GM12878 (cell line): ENCODE data around the gene VGLL4. TPM values are rescaled to one million over a fixed set of nuclear protein-coding genes. Genes with fewer than 3 reads are reported as not detected.

Source experiments
- ATAC-seq: fragments of 200-7000 bp; cut with Tn5 transposase; 3 replicates; pipeline ENCODE4 v1.9.1; 2020; ENCODE audit warnings: mild to moderate bottlenecking, moderate library complexity
- BruUV-seq: library from RNA; stranded (reverse); fragments of 400-500 nt; replicated peaks from 2 replicates; lab custom pipeline; 2021; lab: Mats Ljungman, UMichigan
- CTCF ChIA-PET: fragments of 300-600 bp; sonication (Branson Sonifier 250); formaldehyde crosslinking; extraction: SDS; loops from one replicate; lab custom pipeline; 2021; ENCODE audit warnings: inconsistent platforms; lab: Yijun Ruan, JAX
- POLR2A ChIA-PET: fragments of 350-600 bp; formaldehyde crosslinking; extraction: SDS; loops from one replicate; lab custom pipeline; 2021; ENCODE audit warnings: inconsistent platforms; lab: Charles Lee
- RAD21 ChIA-PET: fragments of 300-600 bp; sonication (Branson Sonifier 250); formaldehyde crosslinking; loops from one replicate; lab custom pipeline; 2023; ENCODE audit warnings: antibody characterized with exemption; ENCODE audit not compliant: unreplicated experiment; lab: Charles Lee
- SMC1A ChIA-PET: fragments of 300-600 bp; sonication (Branson Sonifier 250); formaldehyde crosslinking; loops from one replicate; lab custom pipeline; 2023; ENCODE audit not compliant: unreplicated experiment, uncharacterized antibody; lab: Charles Lee
- DNase-seq: peaks from one replicate; pipeline ENCODE4 v3.0.0-alpha.2; 2011; ENCODE audit warnings: low read depth, low spot score
- FAIRE-seq: peaks from 3 replicates; lab custom pipeline; 2011; peaks lifted over from hg19 to GRCh38; lab: Jason Lieb, UNC
- H2AFZ ChIP-seq: 2 replicates; pipeline ENCODE4 v1.6.0; 2011; ENCODE audit warnings: low read depth, low read length, control low read depth; ENCODE audit not compliant: control insufficient read depth
- H3K27ac ChIP-seq: 2 replicates; pipeline ENCODE4 v1.5.1; 2011; ENCODE audit warnings: control low read depth; ENCODE audit not compliant: control insufficient read depth, insufficient read depth
- H3K27me3 ChIP-seq, 2 experiments: replicated peaks in 1 of 2; 2 replicates each; pipeline versions ENCODE4 v1.6.0 to v1.6.1; 2011; ENCODE audit warnings: low read length in 1 of 2; ENCODE audit not compliant: control insufficient read depth in 2 of 2, insufficient read depth in 2 of 2
- H3K36me3 ChIP-seq, 2 experiments: 2 replicates each; pipeline ENCODE4 v1.5.1; 2011; ENCODE audit warnings: low read length in 1 of 2; ENCODE audit not compliant: control insufficient read depth in 2 of 2, insufficient read depth in 2 of 2
- H3K4me1 ChIP-seq: 2 replicates; pipeline ENCODE4 v1.6.1; 2011; ENCODE audit warnings: mild to moderate bottlenecking, low read length, moderate library complexity, mixed read lengths; ENCODE audit not compliant: control insufficient read depth, insufficient read depth
- H3K4me2 ChIP-seq: 2 replicates; pipeline ENCODE4 v1.6.0; 2011; ENCODE audit warnings: control low read depth; ENCODE audit not compliant: control insufficient read depth, insufficient read depth
- H3K4me3 ChIP-seq: fragments of 200-600 bp; sonication (generic); 2 replicates; pipeline ENCODE4 v1.5.1; 2016
- H3K79me2 ChIP-seq: 2 replicates; pipeline ENCODE4 v1.6.0; 2011; ENCODE audit warnings: low read length; ENCODE audit not compliant: control insufficient read depth, insufficient read depth
- H3K9ac ChIP-seq: 2 replicates; pipeline ENCODE4 v1.8.0; 2011; ENCODE audit warnings: low read length, control low read depth, mixed read lengths; ENCODE audit not compliant: control insufficient read depth, insufficient read depth
- H3K9me3 ChIP-seq: replicated peaks from 3 replicates; pipeline ENCODE4 v1.5.1; 2011; ENCODE audit warnings: mild to moderate bottlenecking, low read length; ENCODE audit not compliant: control insufficient read depth, insufficient read depth
- H4K20me1 ChIP-seq: 2 replicates; pipeline ENCODE4 v1.6.0; 2011; ENCODE audit not compliant: control insufficient read depth, insufficient read depth
- BACH1 ChIP-seq: fragments of 450-650 bp; IDR thresholded peaks from 2 replicates; pipeline ENCODE4 v1.6.1; 2017; ENCODE audit warnings: mild to moderate bottlenecking, borderline replicate concordance
- CREB1 ChIP-seq: IDR thresholded peaks from 2 replicates; pipeline ENCODE4 v1.6.1; 2012; ENCODE audit warnings: low read depth, mild to moderate bottlenecking, inconsistent platforms
- HCFC1 ChIP-seq: fragments of 150-350 bp; IDR thresholded peaks from 2 replicates; pipeline ENCODE4 v1.6.1; 2014; ENCODE audit warnings: low read length
- HDAC2 ChIP-seq: fragments of 200-600 bp; sonication (generic); IDR thresholded peaks from 2 replicates; pipeline ENCODE4 v1.6.1; 2017
- KAT2A ChIP-seq: conservative IDR thresholded peaks from 2 replicates; pipeline ENCODE4 v1.6.1; 2011; ENCODE audit warnings: low read depth, low read length; ENCODE audit not compliant: control insufficient read depth
- MEF2A ChIP-seq: IDR thresholded peaks from 2 replicates; pipeline ENCODE4 v1.6.1; 2011; ENCODE audit warnings: low read depth, mild to moderate bottlenecking, low read length, moderate library complexity; ENCODE audit not compliant: insufficient read depth
- PML ChIP-seq: IDR thresholded peaks from 2 replicates; pipeline ENCODE4 v1.6.1; 2012; ENCODE audit warnings: low read length, inconsistent platforms
- RAD51 ChIP-seq: fragments of 450-650 bp; IDR thresholded peaks from 2 replicates; pipeline ENCODE4 v1.6.1; 2016; ENCODE audit warnings: moderate library complexity, mild to moderate bottlenecking, inconsistent platforms
- ZBED1 ChIP-seq: IDR thresholded peaks from 2 replicates; pipeline ENCODE4 v1.6.1; 2016; ENCODE audit warnings: borderline replicate concordance
- WGBS: methylation state at CpG from one replicate; pipeline ENCODE4 v1.1.6; 2016; ENCODE audit warnings: low lambda C conversion rate; ENCODE audit not compliant: insufficient replicate concordance, insufficient coverage; ENCODE audit errors: missing lambda C conversion rate; 5-methylcytosine and 5-hydroxymethylcytosine counted together
- in situ Hi-C: fragments of 300-500 bp; cut with MboI; formaldehyde crosslinking; loops from 9 replicates; pipeline ENCODE4 v1.14.3; 2018; ENCODE audit warnings: mixed read lengths
- intact Hi-C: fragments of 100-400 bp; cut with micrococcal nuclease; formaldehyde crosslinking; loops from one replicate; pipeline ENCODE4 v1.14.2; 2022; ENCODE audit not compliant: unreplicated experiment
- polyA plus RNA-seq, 11 experiments: library from polyadenylated mRNA; depleted of rRNA in 4 of 11; unstranded in 6 of 11; stranded (reverse) in 5 of 11; fragments of >200 nt; fragmentation: Nextera tagmentation in 4 of 11; fragmentation: Illumina TruSeq in 1 of 11; extraction: Ambion mirVana in 4 of 11; extraction: Trizol in 1 of 11; gene quantifications; 1 replicate in 1 of 11; 2 replicates in 10 of 11; pipeline versions ENCODE4 v1.2.1 to v1.2.3, GENCODE V29; 2011 to 2016; ENCODE audit warnings: inconsistent platforms in 2 of 11, missing spikeins in 2 of 11, low read depth in 1 of 11
- total RNA-seq, 4 experiments: library from RNA; depleted of rRNA in 3 of 4; stranded (reverse); fragments of >200 nt in 3 of 4; fragmentation: Illumina TruSeq in 1 of 4; extraction: Trizol in 1 of 4; gene quantifications; 2 replicates each; pipeline versions ENCODE4 v1.2.1 to v1.2.3, GENCODE V29; 2013 to 2021
- TF ChIP-seq, protein P1 (sequence below): fragments of 450-650 bp; IDR thresholded peaks from 2 replicates; pipeline ENCODE4 v1.6.1; 2017; ENCODE audit warnings: antibody characterized with exemption, mild to moderate bottlenecking, moderate library complexity
- TF ChIP-seq, protein P2 (sequence below): fragments of 450-650 bp; formaldehyde crosslinking; IDR thresholded peaks from 2 replicates; pipeline ENCODE4 v1.5.0; 2022; ENCODE audit warnings: mild to moderate bottlenecking, missing genetic modification characterization
- TF ChIP-seq, protein P3 (sequence below): fragments of 450-650 bp; IDR thresholded peaks from 2 replicates; pipeline ENCODE4 v1.6.1; 2016; ENCODE audit warnings: mild to moderate bottlenecking
- TF ChIP-seq, protein P4 (sequence below): IDR thresholded peaks from 2 replicates; pipeline ENCODE4 v1.6.1; 2012; ENCODE audit warnings: low read depth, low read length, improper control_type of control experiment

Gene VGLL4
- total and polyA plus RNA-seq, 10 of the 15 experiments (the other 5 are each of a cell fraction or from before 2014, with no cell fraction given): 0.44 to 38.1 (median 16.1) TPM

DNA sequence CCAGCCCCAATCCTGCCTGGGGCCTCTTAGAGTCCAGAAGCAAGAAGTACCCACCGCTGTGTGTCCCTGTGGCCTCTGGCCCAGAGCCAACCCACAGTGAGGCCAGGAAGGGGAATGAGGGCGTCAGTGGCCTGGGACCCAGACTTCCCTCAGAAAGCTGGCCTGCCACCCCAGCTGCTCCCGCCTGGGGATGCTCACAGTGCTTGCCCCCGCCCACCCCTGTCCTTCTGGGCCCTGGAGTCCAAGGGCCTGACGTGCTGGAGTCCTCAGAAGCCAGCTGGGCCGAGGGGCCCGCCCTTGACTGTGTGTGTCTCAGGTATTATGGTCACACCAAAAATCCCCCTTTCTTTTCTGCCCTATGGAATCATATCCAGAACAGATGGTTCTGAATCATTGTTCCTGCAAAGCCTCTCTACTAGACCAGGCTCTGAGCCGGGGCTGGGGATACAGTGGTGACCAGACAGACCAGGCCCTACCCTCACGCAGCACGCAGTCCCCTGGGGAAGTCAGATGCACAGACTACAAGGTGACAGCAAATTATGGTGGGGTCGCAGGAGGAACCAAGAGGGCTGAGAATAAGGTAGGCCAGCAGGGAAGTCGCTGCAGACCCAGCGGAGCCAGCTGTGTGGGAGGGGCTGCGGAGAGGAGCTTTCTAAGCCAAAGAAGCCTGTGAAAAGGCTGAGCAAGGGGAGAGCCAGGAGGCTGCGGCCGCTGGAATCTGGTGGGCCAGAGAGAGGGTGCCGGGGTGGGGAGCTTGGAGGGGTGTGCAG lies 99.1 kb downstream of the VGLL4 start:
- Histone ChIP-seq H2AFZ (no peak overlapping the region), H4K20me1 (no peaks in the 10 kb centered on the region), H3K4me1 (no peaks in the 10 kb centered on the region), H3K27ac (no peak overlapping the region), H3K9ac (no peak overlapping the region), H3K36me3 (no peaks in the 10 kb centered on the region), H3K9me3 (no peaks in the 10 kb centered on the region; the same call in 2 of the 3 replicates), H3K27me3 (no peaks in the 10 kb centered on the region), H3K79me2 (no peaks in the 10 kb centered on the region), H3K4me3 (no peak overlapping the region), H3K4me2 (no peak overlapping the region)
- ATAC-seq (no peak), FAIRE-seq (no peak), DNase-seq (no peak)
- in situ Hi-C loops (no loop called here), intact Hi-C loops (no loop called here)
- CTCF ChIA-PET: no interaction called here
- RAD21 ChIA-PET: no interaction called here
- BruUV-seq: no TSS peak
- 84% methylated on average over 17 of the region's 17 CpGs for WGBS
- POLR2A ChIA-PET: no interaction called here
- SMC1A ChIA-PET: no interaction called here
- no peak for TF ChIP-seq CREB1
- no peak for TF ChIP-seq ZBED1
- TF ChIP-seq, protein P1, sequence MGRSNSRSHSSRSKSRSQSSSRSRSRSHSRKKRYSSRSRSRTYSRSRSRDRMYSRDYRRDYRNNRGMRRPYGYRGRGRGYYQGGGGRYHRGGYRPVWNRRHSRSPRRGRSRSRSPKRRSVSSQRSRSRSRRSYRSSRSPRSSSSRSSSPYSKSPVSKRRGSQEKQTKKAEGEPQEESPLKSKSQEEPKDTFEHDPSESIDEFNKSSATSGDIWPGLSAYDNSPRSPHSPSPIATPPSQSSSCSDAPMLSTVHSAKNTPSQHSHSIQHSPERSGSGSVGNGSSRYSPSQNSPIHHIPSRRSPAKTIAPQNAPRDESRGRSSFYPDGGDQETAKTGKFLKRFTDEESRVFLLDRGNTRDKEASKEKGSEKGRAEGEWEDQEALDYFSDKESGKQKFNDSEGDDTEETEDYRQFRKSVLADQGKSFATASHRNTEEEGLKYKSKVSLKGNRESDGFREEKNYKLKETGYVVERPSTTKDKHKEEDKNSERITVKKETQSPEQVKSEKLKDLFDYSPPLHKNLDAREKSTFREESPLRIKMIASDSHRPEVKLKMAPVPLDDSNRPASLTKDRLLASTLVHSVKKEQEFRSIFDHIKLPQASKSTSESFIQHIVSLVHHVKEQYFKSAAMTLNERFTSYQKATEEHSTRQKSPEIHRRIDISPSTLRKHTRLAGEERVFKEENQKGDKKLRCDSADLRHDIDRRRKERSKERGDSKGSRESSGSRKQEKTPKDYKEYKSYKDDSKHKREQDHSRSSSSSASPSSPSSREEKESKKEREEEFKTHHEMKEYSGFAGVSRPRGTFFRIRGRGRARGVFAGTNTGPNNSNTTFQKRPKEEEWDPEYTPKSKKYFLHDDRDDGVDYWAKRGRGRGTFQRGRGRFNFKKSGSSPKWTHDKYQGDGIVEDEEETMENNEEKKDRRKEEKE: no peak
- no peak for TF ChIP-seq HDAC2
- TF ChIP-seq KAT2A: no peak
- TF ChIP-seq, protein P2, sequence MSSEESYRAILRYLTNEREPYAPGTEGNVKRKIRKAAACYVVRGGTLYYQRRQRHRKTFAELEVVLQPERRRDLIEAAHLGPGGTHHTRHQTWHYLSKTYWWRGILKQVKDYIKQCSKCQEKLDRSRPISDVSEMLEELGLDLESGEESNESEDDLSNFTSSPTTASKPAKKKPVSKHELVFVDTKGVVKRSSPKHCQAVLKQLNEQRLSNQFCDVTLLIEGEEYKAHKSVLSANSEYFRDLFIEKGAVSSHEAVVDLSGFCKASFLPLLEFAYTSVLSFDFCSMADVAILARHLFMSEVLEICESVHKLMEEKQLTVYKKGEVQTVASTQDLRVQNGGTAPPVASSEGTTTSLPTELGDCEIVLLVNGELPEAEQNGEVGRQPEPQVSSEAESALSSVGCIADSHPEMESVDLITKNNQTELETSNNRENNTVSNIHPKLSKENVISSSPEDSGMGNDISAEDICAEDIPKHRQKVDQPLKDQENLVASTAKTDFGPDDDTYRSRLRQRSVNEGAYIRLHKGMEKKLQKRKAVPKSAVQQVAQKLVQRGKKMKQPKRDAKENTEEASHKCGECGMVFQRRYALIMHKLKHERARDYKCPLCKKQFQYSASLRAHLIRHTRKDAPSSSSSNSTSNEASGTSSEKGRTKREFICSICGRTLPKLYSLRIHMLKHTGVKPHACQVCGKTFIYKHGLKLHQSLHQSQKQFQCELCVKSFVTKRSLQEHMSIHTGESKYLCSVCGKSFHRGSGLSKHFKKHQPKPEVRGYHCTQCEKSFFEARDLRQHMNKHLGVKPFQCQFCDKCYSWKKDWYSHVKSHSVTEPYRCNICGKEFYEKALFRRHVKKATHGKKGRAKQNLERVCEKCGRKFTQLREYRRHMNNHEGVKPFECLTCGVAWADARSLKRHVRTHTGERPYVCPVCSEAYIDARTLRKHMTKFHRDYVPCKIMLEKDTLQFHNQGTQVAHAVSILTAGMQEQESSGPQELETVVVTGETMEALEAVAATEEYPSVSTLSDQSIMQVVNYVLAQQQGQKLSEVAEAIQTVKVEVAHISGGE (CRISPR knock-in tag): no peak
- TF ChIP-seq, protein P3, sequence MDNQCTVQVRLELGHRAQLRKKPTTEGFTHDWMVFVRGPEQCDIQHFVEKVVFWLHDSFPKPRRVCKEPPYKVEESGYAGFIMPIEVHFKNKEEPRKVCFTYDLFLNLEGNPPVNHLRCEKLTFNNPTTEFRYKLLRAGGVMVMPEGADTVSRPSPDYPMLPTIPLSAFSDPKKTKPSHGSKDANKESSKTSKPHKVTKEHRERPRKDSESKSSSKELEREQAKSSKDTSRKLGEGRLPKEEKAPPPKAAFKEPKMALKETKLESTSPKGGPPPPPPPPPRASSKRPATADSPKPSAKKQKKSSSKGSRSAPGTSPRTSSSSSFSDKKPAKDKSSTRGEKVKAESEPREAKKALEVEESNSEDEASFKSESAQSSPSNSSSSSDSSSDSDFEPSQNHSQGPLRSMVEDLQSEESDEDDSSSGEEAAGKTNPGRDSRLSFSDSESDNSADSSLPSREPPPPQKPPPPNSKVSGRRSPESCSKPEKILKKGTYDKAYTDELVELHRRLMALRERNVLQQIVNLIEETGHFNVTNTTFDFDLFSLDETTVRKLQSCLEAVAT: no peak
- TF ChIP-seq PML: no peak
- no peak for TF ChIP-seq BACH1
- TF ChIP-seq, protein P4, sequence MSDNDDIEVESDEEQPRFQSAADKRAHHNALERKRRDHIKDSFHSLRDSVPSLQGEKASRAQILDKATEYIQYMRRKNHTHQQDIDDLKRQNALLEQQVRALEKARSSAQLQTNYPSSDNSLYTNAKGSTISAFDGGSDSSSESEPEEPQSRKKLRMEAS: no peak
- TF ChIP-seq HCFC1: no peak
- TF ChIP-seq RAD51: no peak
- no peak for TF ChIP-seq MEF2A
